ENCODE measurements around the gene HLA-DOB.

HLA-DOB gene

DNA sequence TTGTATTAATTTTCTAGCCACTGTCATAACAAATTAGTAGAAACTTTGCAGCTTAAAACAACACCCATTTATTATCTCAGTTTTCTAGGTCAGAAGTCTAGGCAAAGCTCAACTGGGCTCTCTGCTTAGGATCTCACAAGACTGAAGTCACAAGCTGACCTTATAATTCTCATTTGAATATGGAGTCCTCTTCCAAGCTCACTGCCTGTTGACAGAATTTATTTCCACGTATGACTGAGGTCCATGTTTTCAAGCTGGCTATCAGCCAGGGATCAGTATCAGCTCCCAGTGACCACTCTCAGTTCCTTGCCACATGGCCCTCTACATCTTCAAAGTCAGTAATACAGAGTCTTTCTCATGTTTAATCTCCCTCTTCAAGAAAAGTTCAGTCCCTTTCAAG, 41.7 kb downstream of the HLA-DOB start:
- H3K4me3 ChIP-seq (ENCODE audit: low read length), result no peak overlapping the region
- no peaks in the 10 kb centered on the region for H3K4me1 ChIP-seq (ENCODE audit: insufficient read depth, low read length)
- H3K9ac ChIP-seq (ENCODE audit: low read depth, low read length), result no peak overlapping the region
- H3K36me3 ChIP-seq (ENCODE audit: insufficient read depth, low read length), result no peaks in the 10 kb centered on the region
- no peak overlapping the region for H3K27ac ChIP-seq (ENCODE audit: low read depth, low read length)
- no peaks in the 10 kb centered on the region for H3K9me3 ChIP-seq (ENCODE audit: insufficient read depth, low read depth, low read length)
- no peaks in the 10 kb centered on the region for H3K27me3 ChIP-seq (ENCODE audit: insufficient read depth, low read length)
- WGBS, result 55% methylated on average over 1 of the region's 1 CpG

DNA sequence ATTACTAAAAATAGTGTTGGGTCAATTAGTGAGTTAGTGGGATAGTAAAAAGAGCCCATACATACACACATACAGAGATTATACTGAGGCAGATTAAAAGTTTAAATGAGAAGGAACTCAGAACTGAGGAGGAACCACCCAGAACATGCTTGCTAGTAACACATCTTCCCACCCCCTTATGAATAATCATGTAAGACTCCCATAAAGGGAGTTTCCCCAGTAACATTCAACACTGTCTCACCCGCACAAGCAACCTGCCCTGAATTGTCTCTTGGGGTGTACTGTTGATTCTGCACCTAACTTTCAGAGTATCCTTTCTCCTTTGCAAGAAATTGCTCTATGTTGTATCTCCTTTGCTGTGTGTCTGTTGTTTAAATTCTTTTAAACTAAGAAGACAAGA, 42.4 kb downstream of the HLA-DOB start:
- no peaks in the 10 kb centered on the region for H3K27me3 ChIP-seq (ENCODE audit: insufficient read depth, low read length)
- whole genome bisulfite sequencing, result 67% methylated on average over 1 of the region's 1 CpG
- no peak overlapping the region for H3K4me3 ChIP-seq (ENCODE audit: low read length)
- no peaks in the 10 kb centered on the region for H3K4me1 ChIP-seq (ENCODE audit: insufficient read depth, low read length)
- H3K36me3 ChIP-seq (ENCODE audit: insufficient read depth, low read length), result no peaks in the 10 kb centered on the region
- H3K9me3 ChIP-seq (ENCODE audit: insufficient read depth, low read depth, low read length), result no peaks in the 10 kb centered on the region
- no peak overlapping the region for H3K9ac ChIP-seq (ENCODE audit: low read depth, low read length)
- H3K27ac ChIP-seq (ENCODE audit: low read depth, low read length), result no peak overlapping the region

DNA sequence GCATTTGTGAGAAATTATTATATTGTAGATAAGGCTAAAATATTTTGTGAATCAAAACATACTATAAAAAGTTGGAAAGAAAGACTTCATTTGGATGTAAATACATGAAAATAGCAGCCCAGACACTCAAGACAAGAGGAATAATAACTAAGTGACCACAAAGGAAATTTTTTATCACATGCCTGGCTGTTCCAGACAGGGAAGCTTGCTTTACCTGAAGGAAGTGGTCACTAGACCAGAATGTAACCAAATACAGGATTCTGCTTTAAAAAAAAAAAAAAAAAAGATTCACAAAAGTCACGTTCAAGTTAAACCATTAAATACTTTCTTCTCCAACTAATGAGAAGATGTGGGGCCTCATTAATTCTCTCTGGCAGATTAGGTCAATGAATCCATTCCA, 44.1 kb downstream of the HLA-DOB start:
- H3K36me3 ChIP-seq (ENCODE audit: insufficient read depth, low read length), result no peaks in the 10 kb centered on the region
- H3K27ac ChIP-seq (ENCODE audit: low read depth, low read length), result no peak overlapping the region
- no peaks in the 10 kb centered on the region for H3K4me1 ChIP-seq (ENCODE audit: insufficient read depth, low read length)
- H3K27me3 ChIP-seq (ENCODE audit: insufficient read depth, low read length), result no peaks in the 10 kb centered on the region
- no peaks in the 10 kb centered on the region for H3K9me3 ChIP-seq (ENCODE audit: insufficient read depth, low read depth, low read length)
- no peak overlapping the region for H3K4me3 ChIP-seq (ENCODE audit: low read length)
- no CpG with 5 or more reads among the region's 1 CpG for WGBS
- H3K9ac ChIP-seq (ENCODE audit: low read depth, low read length), result no peak overlapping the region

DNA sequence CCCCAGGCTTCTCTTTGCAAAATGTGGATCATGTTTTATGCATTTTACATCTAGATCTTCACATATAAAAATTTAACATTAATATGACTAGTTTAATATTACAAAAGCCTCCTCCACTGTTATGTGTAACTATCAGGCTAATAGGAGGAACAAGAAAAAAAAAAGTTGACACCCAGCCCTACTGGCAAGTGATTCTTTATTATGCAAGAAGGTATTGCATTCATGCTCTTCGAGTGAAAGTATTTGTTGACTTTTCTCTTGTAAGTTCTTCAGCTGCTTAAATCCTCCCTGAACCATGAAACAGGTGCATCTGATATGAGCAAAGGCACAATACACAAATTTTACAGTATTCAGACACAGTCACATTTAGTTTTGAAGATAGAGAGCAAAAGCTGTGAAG, 52.8 kb downstream of the HLA-DOB start:
- Histone ChIP-seq H3K9me3 (ENCODE audit: insufficient read depth, low read depth, low read length) (0 out of 2 replicates have a peak, but pooled peaks cover 2% of the 10 kb centered on the region), H3K36me3 (ENCODE audit: insufficient read depth, low read length) (no peaks in the 10 kb centered on the region), H3K27me3 (ENCODE audit: insufficient read depth, low read length) (no peaks in the 10 kb centered on the region), H3K27ac (ENCODE audit: low read depth, low read length) (no peak overlapping the region), H3K9ac (ENCODE audit: low read depth, low read length) (no peak overlapping the region), H3K4me3 (ENCODE audit: low read length) (no peak overlapping the region), H3K4me1 (ENCODE audit: insufficient read depth, low read length) (no peaks in the 10 kb centered on the region)
- 36% methylated on average over 1 of the region's 1 CpG for WGBS

DNA sequence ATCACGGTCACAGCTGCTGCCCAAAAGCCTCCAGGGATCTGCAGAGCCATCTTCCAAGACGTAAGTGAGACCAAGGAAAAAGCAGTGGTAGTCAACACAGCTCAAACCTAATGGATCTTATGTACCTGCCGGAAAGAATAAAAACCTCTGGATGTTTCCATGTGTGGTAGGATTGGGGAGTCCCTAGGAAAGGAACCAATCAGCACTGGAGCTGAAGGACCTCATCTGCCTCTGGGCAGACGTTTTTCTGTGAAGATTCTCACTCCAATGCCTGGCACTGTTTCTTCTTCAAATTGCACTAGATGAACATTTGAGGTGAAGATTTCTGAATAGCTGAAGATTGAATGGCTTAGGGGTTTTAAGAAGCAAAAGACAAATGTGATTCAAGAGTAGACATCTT, 53.4 kb downstream of the HLA-DOB start, which contains the start of gene HLA-DQB2:
Gene HLA-DQB2, minus strand, starts transcription at position 112 of the 400 bp plus-strand sequence. Its CDS starts 62 bp downstream, at position 50.
- no peaks in the 10 kb centered on the region for H3K27me3 ChIP-seq (ENCODE audit: insufficient read depth, low read length)
- no peak within 1 kb of the TSS for H3K4me3 ChIP-seq (ENCODE audit: low read length)

More for the DNA sequence above, 53.4 kb downstream of the HLA-DOB start, which contains the start of gene HLA-DQB2:
- WGBS, result 73% methylated on average over 4 of the region's 4 CpGs
- no peaks in the 10 kb centered on the region for H3K36me3 ChIP-seq (ENCODE audit: insufficient read depth, low read length)
- no peak within 1 kb of the TSS for H3K27ac ChIP-seq (ENCODE audit: low read depth, low read length)
- H3K4me1 ChIP-seq (ENCODE audit: insufficient read depth, low read length), result no peaks in the 10 kb centered on the region
- no peak within 1 kb of the TSS for H3K9ac ChIP-seq (ENCODE audit: low read depth, low read length)
- 0 out of 2 replicates have a peak, but pooled peaks cover 5% of the 10 kb centered on the region for H3K9me3 ChIP-seq (ENCODE audit: insufficient read depth, low read depth, low read length)
